Keratinocyte (primary cell): Measurements from ENCODE around the gene HRAS.

Experiments
- CTCF ChIP-seq, 3 experiments: IDR thresholded peaks in 1 of 3; conservative IDR thresholded peaks in 1 of 3; optimal IDR thresholded peaks in 1 of 3; 2 replicates in 2 of 3; 3 replicates in 1 of 3; pipeline versions ENCODE3 to v1.5.1; 2011; ENCODE audit warnings: low read length in 3 of 3, mild to moderate bottlenecking in 3 of 3, moderate library complexity in 2 of 3, control low read depth in 1 of 3, inconsistent platforms in 1 of 3; ENCODE audit not compliant: insufficient read depth in 2 of 3; ENCODE audit errors: extremely low read depth in 1 of 3
- EZH2 ChIP-seq: IDR thresholded peaks from one replicate; pipeline ENCODE4 v1.6.1; 2012; ENCODE audit warnings: inconsistent platforms, mild to moderate bottlenecking, low read length, moderate library complexity

DNA sequence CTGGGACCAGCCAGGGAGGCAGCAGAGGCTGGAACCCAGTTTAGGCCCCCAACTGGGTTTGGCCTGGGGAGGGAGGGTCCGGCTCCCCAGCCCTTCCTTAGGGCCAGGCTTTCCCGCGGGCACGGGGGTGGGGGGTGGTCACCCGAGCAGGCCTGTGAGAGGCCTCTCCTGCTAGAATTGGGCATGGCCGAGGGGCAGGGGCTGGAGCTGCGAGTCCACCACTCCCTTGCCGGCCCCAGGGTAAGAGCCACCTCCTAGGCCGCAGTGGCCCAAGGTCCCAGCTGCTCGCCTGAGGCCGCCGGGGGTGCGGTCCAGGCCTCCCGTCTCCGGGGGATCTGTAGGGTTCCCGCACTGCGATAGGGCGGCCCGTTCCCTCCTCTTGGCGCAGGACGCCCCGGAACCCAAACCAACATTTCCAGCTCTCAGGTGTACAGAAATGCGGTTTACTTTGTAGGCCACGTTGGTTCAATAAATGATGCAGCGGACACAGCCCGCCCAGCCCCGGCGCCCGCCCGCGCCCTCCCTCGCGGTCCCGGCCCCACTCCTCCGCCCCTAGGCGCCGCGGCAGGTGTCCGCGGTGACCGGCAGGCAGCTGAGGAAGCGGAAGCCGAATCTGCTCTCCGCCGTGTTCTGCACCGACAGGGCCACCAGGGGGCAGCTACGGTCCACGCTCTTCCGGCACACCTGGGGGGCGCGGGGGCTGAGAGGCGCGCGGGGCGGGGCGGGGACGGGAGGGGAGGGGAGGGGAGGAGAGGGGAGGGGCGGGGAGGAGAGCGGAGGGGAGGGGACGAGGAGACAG is 19.3 kb upstream of the HRAS start:
- TF ChIP-seq EZH2, result no peak
- TF ChIP-seq CTCF (optimal IDR thresholded peaks at IDR 0.05 in 1 of 3, IDR thresholded peaks at IDR 0.05 in 1 of 3, conservative IDR thresholded peaks at IDR 0.05 in 1 of 3; ENCODE audit: extremely low read depth in 1 of 3, insufficient read depth in 2 of 3, low read length in 3 of 3), result peak; percentile 15 to 91 (median 64)
